K562 (cell line): ENCODE results near the gene CRABP2. TPM values are rescaled to one million over a fixed set of nuclear protein-coding genes. Genes with fewer than 3 reads are reported as not detected.

Experiments
- FOXA1 ChIP-seq: fragments of 450-650 bp; IDR thresholded peaks from 2 replicates; pipeline ENCODE4 v1.6.1; 2016; ENCODE audit warnings: mild to moderate bottlenecking, borderline replicate concordance
- MITF ChIP-seq: IDR thresholded peaks from 2 replicates; pipeline ENCODE4 v1.6.1; 2014; ENCODE audit warnings: antibody characterized with exemption
- NCOA1 ChIP-seq: fragments of 450-650 bp; IDR thresholded peaks from 2 replicates; pipeline ENCODE4 v1.6.1; 2016; ENCODE audit warnings: low read depth
- NFXL1 ChIP-seq: fragments of 450-650 bp; formaldehyde crosslinking; IDR thresholded peaks from 2 replicates; pipeline ENCODE4 v1.4.0; 2021; ENCODE audit warnings: mild to moderate bottlenecking
- NR4A1 ChIP-seq, 2 experiments: fragments of 250-450 bp in 1 of 2; fragments of 450-650 bp in 1 of 2; sonication (Bioruptor Pico) in 1 of 2; IDR thresholded peaks; 2 replicates each; pipeline versions ENCODE4 v1.4.0 to v1.6.1; 2016 to 2020; ENCODE audit warnings: mild to moderate bottlenecking in 2 of 2, missing compliant biosample characterization in 1 of 2, missing genetic modification characterization in 1 of 2, moderate library complexity in 1 of 2
- SMC3 ChIP-seq: conservative IDR thresholded peaks from 2 replicates; pipeline ENCODE4 v1.6.1; 2011; ENCODE audit warnings: low read depth, low read length, improper control_type of control experiment; ENCODE audit not compliant: insufficient read depth
- YY1 ChIP-seq, 3 experiments: IDR thresholded peaks; 2 replicates each; pipeline ENCODE4 v1.6.1; 2011; ENCODE audit warnings: low read length in 2 of 3, mild to moderate bottlenecking in 2 of 3, moderate library complexity in 2 of 3, borderline replicate concordance in 1 of 3, control low read depth in 1 of 3, low read depth in 1 of 3; ENCODE audit not compliant: insufficient read depth in 3 of 3, insufficient replicate concordance in 2 of 3, control insufficient read depth in 1 of 3, insufficient read length in 1 of 3; ENCODE audit errors: extremely low read depth in 1 of 3
- ZFPM2 ChIP-seq: fragments of 250-450 bp; sonication (Bioruptor Pico); IDR thresholded peaks from 2 replicates; pipeline ENCODE4 v1.5.1; 2022; ENCODE audit warnings: mild to moderate bottlenecking
- ZNF740 ChIP-seq, 3 experiments: fragments of 200-800 bp in 1 of 3; sonication (Bioruptor generic) in 1 of 3; sonication (generic) in 1 of 3; formaldehyde crosslinking in 1 of 3; IDR thresholded peaks; 2 replicates each; pipeline versions ENCODE4 v1.6.1 to v1.8.0; 2016 to 2022; ENCODE audit warnings: mild to moderate bottlenecking in 2 of 3, missing compliant biosample characterization in 2 of 3, missing genetic modification characterization in 2 of 3, missing genetic modification reagents in 1 of 3
- ZNF766 ChIP-seq: fragments of 200-800 bp; sonication (Bioruptor generic); conservative IDR thresholded peaks from 2 replicates; pipeline ENCODE4 v1.6.1; 2016; ENCODE audit warnings: missing genetic modification characterization, missing compliant biosample characterization
- polyA plus RNA-seq, 8 experiments: library from polyadenylated mRNA; depleted of rRNA in 4 of 8; stranded (reverse) in 5 of 8; unstranded in 3 of 8; fragments of >200 nt; fragmentation: Nextera tagmentation in 2 of 8; fragmentation: Illumina TruSeq in 1 of 8; extraction: Ambion mirVana in 2 of 8; extraction: Trizol in 1 of 8; gene quantifications; 2 replicates each; pipeline versions ENCODE4 v1.2.1 to v1.2.3, GENCODE V29; 2011 to 2014; ENCODE audit warnings: inconsistent platforms in 1 of 8, missing spikeins in 1 of 8
- total RNA-seq, 7 experiments: library from RNA; depleted of rRNA in 6 of 7; stranded (reverse); fragments of >200 nt in 6 of 7; fragmentation: Illumina TruSeq in 2 of 7; extraction: Trizol in 2 of 7; gene quantifications; 2 replicates each; pipeline versions ENCODE4 v1.2.1 to v1.2.3, GENCODE V29; 2011 to 2021; ENCODE audit warnings: low replicate concordance in 1 of 7
- TF ChIP-seq, protein P1 (sequence below): fragments of 450-650 bp; IDR thresholded peaks from 2 replicates; pipeline ENCODE4 v1.6.1; 2016; ENCODE audit warnings: low read depth
- TF ChIP-seq, protein P2 (sequence below), 3 experiments: IDR thresholded peaks in 2 of 3; conservative IDR thresholded peaks in 1 of 3; 2 replicates each; pipeline ENCODE4 v1.5.1; 2011 to 2012; ENCODE audit warnings: low read length in 3 of 3, mild to moderate bottlenecking in 3 of 3, control low read depth in 2 of 3, improper control_type of control experiment in 1 of 3, inconsistent platforms in 1 of 3, low read depth in 1 of 3, mixed read lengths in 1 of 3, moderate library complexity in 1 of 3; ENCODE audit not compliant: insufficient read depth in 2 of 3

Gene CRABP2
- total and polyA plus RNA-seq, 9 of the 15 experiments (the other 6 are each of a cell fraction or from before 2014, with no cell fraction given), result 0.30 to 2.5 (median 0.82) TPM

GRCh38 chr1:156725683-156726280 lies 20.4 kb upstream of the CRABP2 start (continued):
- TF ChIP-seq ZNF766 (CRISPR knock-in tag), result no peak
- TF ChIP-seq MITF, result no peak
- peak in 1 of 3 experiments; percentile 55 for TF ChIP-seq YY1 (IDR thresholded peaks at IDR 0.05; ENCODE audit: borderline replicate concordance in 1 of 3, control insufficient read depth in 1 of 3, extremely low read depth in 1 of 3, insufficient read depth in 3 of 3, insufficient read length in 1 of 3, insufficient replicate concordance in 2 of 3, low read depth in 1 of 3, low read length in 2 of 3)
- no peak for TF ChIP-seq FOXA1
- no peak for TF ChIP-seq NCOA1
- no peak for TF ChIP-seq ZFPM2 (CRISPR knock-in tag)
- TF ChIP-seq ZNF740 (CRISPR knock-in tag; IDR thresholded peaks at IDR 0.05), result peak; percentile 76; the same call in 1 of the 2 replicates
- TF ChIP-seq ZNF740 (tag; IDR thresholded peaks at IDR 0.05), result 0 out of 4 replicates have a peak, but pooled peaks of 1 of the 2 experiments have one; percentile 49
- no peak for TF ChIP-seq NFXL1 (CRISPR knock-in tag)
- TF ChIP-seq SMC3, result peak; percentile 94
- TF ChIP-seq, protein P1, sequence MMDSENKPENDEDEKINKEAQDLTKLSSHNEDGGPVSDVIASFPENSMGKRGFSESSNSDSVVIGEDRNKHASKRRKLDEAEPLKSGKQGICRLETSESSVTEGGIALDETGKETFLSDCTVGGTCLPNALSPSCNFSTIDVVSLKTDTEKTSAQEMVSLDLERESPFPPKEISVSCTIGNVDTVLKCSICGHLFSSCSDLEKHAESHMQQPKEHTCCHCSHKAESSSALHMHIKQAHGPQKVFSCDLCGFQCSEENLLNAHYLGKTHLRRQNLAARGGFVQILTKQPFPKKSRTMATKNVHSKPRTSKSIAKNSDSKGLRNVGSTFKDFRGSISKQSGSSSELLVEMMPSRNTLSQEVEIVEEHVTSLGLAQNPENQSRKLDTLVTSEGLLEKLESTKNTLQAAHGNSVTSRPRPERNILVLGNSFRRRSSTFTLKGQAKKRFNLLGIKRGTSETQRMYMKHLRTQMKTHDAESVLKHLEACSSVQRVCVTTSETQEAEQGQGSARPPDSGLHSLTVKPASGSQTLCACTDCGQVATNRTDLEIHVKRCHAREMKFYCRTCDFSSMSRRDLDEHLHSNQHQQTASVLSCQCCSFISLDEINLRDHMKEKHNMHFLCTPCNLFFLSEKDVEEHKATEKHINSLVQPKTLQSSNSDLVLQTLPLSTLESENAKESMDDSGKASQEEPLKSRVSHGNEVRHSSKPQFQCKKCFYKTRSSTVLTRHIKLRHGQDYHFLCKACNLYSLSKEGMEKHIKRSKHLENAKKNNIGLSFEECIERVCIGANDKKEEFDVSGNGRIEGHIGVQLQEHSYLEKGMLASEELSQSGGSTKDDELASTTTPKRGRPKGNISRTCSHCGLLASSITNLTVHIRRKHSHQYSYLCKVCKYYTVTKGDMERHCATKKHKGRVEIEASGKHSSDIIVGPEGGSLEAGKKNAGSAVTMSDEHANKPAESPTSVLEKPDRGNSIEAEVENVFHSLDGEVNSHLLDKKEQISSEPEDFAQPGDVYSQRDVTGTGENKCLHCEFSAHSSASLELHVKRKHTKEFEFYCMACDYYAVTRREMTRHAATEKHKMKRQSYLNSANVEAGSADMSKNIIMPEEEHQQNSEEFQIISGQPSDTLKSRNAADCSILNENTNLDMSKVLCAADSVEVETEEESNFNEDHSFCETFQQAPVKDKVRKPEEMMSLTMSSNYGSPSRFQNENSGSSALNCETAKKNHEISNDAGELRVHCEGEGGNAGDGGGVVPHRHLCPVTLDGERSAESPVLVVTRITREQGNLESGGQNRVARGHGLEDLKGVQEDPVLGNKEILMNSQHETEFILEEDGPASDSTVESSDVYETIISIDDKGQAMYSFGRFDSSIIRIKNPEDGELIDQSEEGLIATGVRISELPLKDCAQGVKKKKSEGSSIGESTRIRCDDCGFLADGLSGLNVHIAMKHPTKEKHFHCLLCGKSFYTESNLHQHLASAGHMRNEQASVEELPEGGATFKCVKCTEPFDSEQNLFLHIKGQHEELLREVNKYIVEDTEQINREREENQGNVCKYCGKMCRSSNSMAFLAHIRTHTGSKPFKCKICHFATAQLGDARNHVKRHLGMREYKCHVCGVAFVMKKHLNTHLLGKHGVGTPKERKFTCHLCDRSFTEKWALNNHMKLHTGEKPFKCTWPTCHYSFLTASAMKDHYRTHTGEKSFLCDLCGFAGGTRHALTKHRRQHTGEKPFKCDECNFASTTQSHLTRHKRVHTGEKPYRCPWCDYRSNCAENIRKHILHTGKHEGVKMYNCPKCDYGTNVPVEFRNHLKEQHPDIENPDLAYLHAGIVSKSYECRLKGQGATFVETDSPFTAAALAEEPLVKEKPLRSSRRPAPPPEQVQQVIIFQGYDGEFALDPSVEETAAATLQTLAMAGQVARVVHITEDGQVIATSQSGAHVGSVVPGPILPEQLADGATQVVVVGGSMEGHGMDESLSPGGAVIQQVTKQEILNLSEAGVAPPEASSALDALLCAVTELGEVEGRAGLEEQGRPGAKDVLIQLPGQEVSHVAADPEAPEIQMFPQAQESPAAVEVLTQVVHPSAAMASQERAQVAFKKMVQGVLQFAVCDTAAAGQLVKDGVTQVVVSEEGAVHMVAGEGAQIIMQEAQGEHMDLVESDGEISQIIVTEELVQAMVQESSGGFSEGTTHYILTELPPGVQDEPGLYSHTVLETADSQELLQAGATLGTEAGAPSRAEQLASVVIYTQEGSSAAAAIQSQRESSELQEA, result no peak
- TF ChIP-seq, protein P2, sequence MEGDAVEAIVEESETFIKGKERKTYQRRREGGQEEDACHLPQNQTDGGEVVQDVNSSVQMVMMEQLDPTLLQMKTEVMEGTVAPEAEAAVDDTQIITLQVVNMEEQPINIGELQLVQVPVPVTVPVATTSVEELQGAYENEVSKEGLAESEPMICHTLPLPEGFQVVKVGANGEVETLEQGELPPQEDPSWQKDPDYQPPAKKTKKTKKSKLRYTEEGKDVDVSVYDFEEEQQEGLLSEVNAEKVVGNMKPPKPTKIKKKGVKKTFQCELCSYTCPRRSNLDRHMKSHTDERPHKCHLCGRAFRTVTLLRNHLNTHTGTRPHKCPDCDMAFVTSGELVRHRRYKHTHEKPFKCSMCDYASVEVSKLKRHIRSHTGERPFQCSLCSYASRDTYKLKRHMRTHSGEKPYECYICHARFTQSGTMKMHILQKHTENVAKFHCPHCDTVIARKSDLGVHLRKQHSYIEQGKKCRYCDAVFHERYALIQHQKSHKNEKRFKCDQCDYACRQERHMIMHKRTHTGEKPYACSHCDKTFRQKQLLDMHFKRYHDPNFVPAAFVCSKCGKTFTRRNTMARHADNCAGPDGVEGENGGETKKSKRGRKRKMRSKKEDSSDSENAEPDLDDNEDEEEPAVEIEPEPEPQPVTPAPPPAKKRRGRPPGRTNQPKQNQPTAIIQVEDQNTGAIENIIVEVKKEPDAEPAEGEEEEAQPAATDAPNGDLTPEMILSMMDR (IDR thresholded peaks at IDR 0.05 in 2 of 3, conservative IDR thresholded peaks at IDR 0.05 in 1 of 3; ENCODE audit: insufficient read depth in 2 of 3, low read depth in 1 of 3, low read length in 3 of 3), result peak; percentile 98 to 99 (median 99)
- no peak for TF ChIP-seq NR4A1 (CRISPR knock-in tag; IDR thresholded peaks at IDR 0.05)
- no peak for TF ChIP-seq NR4A1 (tag; IDR thresholded peaks at IDR 0.05)
